Measurements from ENCODE around the gene MMS19. TPM values are rescaled to one million over a fixed set of nuclear protein-coding genes. Genes with fewer than 3 reads are reported as not detected.

MMS19 gene
- total RNA-seq, 4 donors from 2014 or later, result 62.8 to 116 (median 106) TPM

- WGBS, 2 donors (ENCODE audit: low coverage in 1 of 2), result 75% methylated on average over 6 of the region's 6 CpGs; no CpG with 5 or more reads in 1 of the 2 donors
- intact Hi-C loops (cut with DNase I; ENCODE audit: low total_unique reads) (no loop called here), in situ Hi-C loops (cut with MboI; ENCODE audit: low pct_ligation_motif_present in 1 of 4, low pct_unique_long_range_greater_than_20kb in 1 of 4, low sequenced_read_pairs in 3 of 4) (no loop called here)
- TF ChIP-seq POLR2AphosphoS5 (IDR thresholded peaks at IDR 0.05), result no peak
- no peak for TF ChIP-seq CTCF (IDR thresholded peaks at IDR 0.05)
- TF ChIP-seq EP300 (IDR thresholded peaks at IDR 0.05; ENCODE audit: low read depth), result no peak
- TF ChIP-seq POLR2A (IDR thresholded peaks at IDR 0.05), result no peak
- DNase-seq, result no peak
- H3K27me3 ChIP-seq, result no peaks in the 10 kb centered on the region
- H3K4me1 ChIP-seq, result peaks cover 0 to 9% (median 0%) of the 10 kb centered on the region in 4 donors
- H3K36me3 ChIP-seq, result no peaks in the 10 kb centered on the region
- no peak overlapping the region for H3K4me3 ChIP-seq
- no peaks in the 10 kb centered on the region for H3K9me3 ChIP-seq
- H3K27ac ChIP-seq, result peak overlapping the region in 1 of 4 donors; percentile 34
Observed at GRCh38 chr10:97517778-97518300, 19.6 kb upstream of the MMS19 start.

GRCh38 chr10:97517096-97517750 is 19.0 kb upstream of the MMS19 start:
- Histone ChIP-seq H3K9me3 (no peaks in the 10 kb centered on the region), H3K4me1 (peaks cover 0 to 9% (median 0%) of the 10 kb centered on the region in 4 donors), H3K27me3 (no peaks in the 10 kb centered on the region), H3K4me3 (no peak overlapping the region), H3K27ac (no peak overlapping the region), H3K36me3 (no peaks in the 10 kb centered on the region)
- no peak for DNase-seq
- in situ Hi-C loops (cut with MboI; ENCODE audit: low pct_ligation_motif_present in 1 of 4, low pct_unique_long_range_greater_than_20kb in 1 of 4, low sequenced_read_pairs in 3 of 4) (no loop called here), intact Hi-C loops (cut with DNase I; ENCODE audit: low total_unique reads) (no loop called here)
- TF ChIP-seq POLR2A (IDR thresholded peaks at IDR 0.05) (no peak), CTCF (IDR thresholded peaks at IDR 0.05) (no peak), POLR2AphosphoS5 (IDR thresholded peaks at IDR 0.05) (no peak), EP300 (IDR thresholded peaks at IDR 0.05; ENCODE audit: low read depth) (no peak)
- 82% methylated on average over 15 of the region's 15 CpGs; no CpG with 5 or more reads in 1 of the 2 donors for WGBS, 2 donors (ENCODE audit: low coverage in 1 of 2)

- Histone ChIP-seq H3K27ac (no peak overlapping the region), H3K4me3 (no peak overlapping the region), H3K36me3 (no peaks in the 10 kb centered on the region), H3K27me3 (no peaks in the 10 kb centered on the region), H3K4me1 (peaks cover 0 to 9% (median 0%) of the 10 kb centered on the region in 4 donors), H3K9me3 (no peaks in the 10 kb centered on the region)
- intact Hi-C loops (cut with DNase I; ENCODE audit: low total_unique reads) (no loop called here), in situ Hi-C loops (cut with MboI; ENCODE audit: low pct_ligation_motif_present in 1 of 4, low pct_unique_long_range_greater_than_20kb in 1 of 4, low sequenced_read_pairs in 3 of 4) (no loop called here)
- TF ChIP-seq EP300 (IDR thresholded peaks at IDR 0.05; ENCODE audit: low read depth), result no peak
- no peak for TF ChIP-seq CTCF (IDR thresholded peaks at IDR 0.05)
- no peak for TF ChIP-seq POLR2A (IDR thresholded peaks at IDR 0.05)
- TF ChIP-seq POLR2AphosphoS5 (IDR thresholded peaks at IDR 0.05), result no peak
- no peak for DNase-seq
- 74 to 76% methylated on average over 5 to 10 of the region's 10 CpGs for WGBS, 2 donors (ENCODE audit: low coverage in 1 of 2)
Observed at GRCh38 chr10:97515271-97515978, 17.2 kb upstream of the MMS19 start.

- Histone ChIP-seq H3K36me3 (no peaks in the 10 kb centered on the region), H3K4me1 (peaks cover 0 to 9% (median 0%) of the 10 kb centered on the region in 4 donors), H3K9me3 (no peaks in the 10 kb centered on the region), H3K4me3 (no peak overlapping the region), H3K27ac (no peak overlapping the region), H3K27me3 (no peaks in the 10 kb centered on the region)
- TF ChIP-seq EP300 (IDR thresholded peaks at IDR 0.05; ENCODE audit: low read depth), result no peak
- TF ChIP-seq POLR2A (IDR thresholded peaks at IDR 0.05), result no peak
- TF ChIP-seq CTCF (IDR thresholded peaks at IDR 0.05), result no peak
- no peak for TF ChIP-seq POLR2AphosphoS5 (IDR thresholded peaks at IDR 0.05)
- WGBS, 2 donors (ENCODE audit: low coverage in 1 of 2), result 70 to 71% methylated on average over 1 to 10 of the region's 10 CpGs
- intact Hi-C loops (cut with DNase I; ENCODE audit: low total_unique reads), result no loop called here
- in situ Hi-C loops (cut with MboI; ENCODE audit: low pct_ligation_motif_present in 1 of 4, low pct_unique_long_range_greater_than_20kb in 1 of 4, low sequenced_read_pairs in 3 of 4), result no loop called here
- no peak for DNase-seq
Observed at GRCh38 chr10:97514344-97514743, 16.1 kb upstream of the MMS19 start.

All from transverse colon (tissue), 4 donors.